Measurements from ENCODE around the gene DVL3.

DVL3 gene

DNA sequence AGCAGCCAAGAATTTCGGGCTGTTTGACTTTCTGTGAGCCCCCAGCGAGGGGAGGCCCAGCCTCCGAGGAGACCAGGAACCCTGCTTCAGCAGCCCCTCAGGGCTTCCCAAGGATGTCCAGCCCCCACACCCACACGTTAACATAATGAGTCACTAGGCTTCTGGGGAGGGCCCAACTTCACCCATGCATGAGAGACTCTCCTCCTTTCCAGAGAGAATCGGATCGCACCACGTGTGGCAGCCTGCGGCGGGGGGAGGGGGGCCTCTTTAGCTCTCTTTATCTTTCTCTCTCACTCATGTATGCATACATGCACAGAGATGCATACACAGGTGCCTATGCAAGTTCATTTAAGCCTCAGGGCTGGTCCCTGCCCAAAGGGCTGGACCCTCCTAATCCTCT, 16.4 kb downstream of the DVL3 start:
- TF ChIP-seq, protein P1, sequence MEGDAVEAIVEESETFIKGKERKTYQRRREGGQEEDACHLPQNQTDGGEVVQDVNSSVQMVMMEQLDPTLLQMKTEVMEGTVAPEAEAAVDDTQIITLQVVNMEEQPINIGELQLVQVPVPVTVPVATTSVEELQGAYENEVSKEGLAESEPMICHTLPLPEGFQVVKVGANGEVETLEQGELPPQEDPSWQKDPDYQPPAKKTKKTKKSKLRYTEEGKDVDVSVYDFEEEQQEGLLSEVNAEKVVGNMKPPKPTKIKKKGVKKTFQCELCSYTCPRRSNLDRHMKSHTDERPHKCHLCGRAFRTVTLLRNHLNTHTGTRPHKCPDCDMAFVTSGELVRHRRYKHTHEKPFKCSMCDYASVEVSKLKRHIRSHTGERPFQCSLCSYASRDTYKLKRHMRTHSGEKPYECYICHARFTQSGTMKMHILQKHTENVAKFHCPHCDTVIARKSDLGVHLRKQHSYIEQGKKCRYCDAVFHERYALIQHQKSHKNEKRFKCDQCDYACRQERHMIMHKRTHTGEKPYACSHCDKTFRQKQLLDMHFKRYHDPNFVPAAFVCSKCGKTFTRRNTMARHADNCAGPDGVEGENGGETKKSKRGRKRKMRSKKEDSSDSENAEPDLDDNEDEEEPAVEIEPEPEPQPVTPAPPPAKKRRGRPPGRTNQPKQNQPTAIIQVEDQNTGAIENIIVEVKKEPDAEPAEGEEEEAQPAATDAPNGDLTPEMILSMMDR (conservative IDR thresholded peaks at IDR 0.05; ENCODE audit: low read depth, low read length), result no peak
- H3K4me3 ChIP-seq (ENCODE audit: low read length), result no peak overlapping the region
- no peak for DNase-seq (ENCODE audit: low read depth)

DNA sequence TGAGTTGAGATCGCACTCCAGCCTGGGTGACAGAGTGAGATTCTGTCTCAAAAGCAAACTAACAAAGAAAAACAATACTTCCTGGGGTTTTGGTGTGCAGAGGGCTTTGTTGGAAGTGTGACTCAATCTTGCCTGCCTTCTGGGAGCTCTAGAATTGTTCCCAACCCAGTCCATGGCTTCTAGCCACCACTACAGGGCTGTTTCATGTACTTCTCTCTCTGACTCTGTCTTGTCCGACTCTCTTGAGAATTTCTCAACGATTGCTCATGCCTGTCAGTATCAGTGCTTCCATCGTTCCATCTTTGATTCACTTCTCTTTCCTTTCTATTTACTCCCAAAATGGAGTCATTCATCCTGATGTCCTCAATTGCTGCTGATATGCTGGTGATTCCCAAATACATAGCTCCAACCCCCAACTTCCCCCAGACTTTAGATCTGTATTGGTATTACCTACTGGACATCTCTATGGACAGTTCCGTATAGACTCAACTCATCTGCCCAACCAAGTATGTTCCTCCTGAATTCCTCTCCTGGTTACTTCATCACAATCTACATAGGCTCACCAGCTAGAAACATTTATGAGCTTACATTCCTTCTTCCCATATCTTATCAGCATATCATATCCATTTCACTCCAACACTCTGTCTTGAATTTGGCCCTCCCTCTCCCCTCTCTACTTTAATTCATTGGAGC, 17.6 kb downstream of the DVL3 start:
- DNase-seq (ENCODE audit: low read depth), result no peak
- H3K4me3 ChIP-seq (ENCODE audit: low read length), result no peak overlapping the region
- TF ChIP-seq, protein P1 (conservative IDR thresholded peaks at IDR 0.05; ENCODE audit: low read depth, low read length), result no peak

DNA sequence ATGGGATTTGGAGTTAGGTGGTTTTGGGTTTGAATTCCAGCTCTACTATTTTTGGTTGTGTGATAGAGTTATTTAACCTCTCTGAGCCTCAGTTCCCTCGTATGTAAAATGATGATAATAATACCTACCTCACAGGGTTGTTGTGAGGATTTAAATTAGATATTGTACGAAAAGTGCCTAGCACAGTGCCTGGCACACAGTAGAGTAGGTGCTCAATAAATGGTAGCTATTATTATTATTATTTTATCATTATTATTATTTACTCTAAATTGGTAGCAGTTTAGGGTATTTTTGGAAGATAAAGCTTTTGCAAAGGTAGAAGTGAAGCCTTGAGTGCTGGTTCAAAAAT, 18.2 kb downstream of the DVL3 start:
- no peak overlapping the region for H3K4me3 ChIP-seq (ENCODE audit: low read length)
- TF ChIP-seq, protein P1 (conservative IDR thresholded peaks at IDR 0.05; ENCODE audit: low read depth, low read length), result no peak
- DNase-seq (ENCODE audit: low read depth), result no peak

DNA sequence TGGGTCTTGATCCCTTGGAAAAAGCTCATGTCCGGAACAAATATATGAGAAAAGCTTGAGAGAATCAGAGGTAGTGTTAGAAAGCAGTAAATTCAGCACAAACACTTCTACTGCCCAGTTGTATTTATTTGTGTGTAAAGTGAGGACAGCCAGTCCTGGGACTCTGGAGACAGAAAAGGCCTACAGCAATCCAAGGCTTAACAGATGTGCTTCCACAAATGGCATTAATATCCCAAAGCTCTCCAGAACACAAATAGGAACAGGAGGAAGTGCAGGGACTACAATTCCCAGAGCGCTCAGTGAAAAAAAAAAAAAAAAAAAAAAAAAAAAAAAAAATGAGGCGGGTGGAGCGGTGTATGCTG, 19.1 kb downstream of the DVL3 start:
- peak overlapping the region; percentile 76 for H3K4me3 ChIP-seq (ENCODE audit: low read length)
- no peak for DNase-seq (ENCODE audit: low read depth)
- TF ChIP-seq, protein P1 (conservative IDR thresholded peaks at IDR 0.05; ENCODE audit: low read depth, low read length), result no peak

DNA sequence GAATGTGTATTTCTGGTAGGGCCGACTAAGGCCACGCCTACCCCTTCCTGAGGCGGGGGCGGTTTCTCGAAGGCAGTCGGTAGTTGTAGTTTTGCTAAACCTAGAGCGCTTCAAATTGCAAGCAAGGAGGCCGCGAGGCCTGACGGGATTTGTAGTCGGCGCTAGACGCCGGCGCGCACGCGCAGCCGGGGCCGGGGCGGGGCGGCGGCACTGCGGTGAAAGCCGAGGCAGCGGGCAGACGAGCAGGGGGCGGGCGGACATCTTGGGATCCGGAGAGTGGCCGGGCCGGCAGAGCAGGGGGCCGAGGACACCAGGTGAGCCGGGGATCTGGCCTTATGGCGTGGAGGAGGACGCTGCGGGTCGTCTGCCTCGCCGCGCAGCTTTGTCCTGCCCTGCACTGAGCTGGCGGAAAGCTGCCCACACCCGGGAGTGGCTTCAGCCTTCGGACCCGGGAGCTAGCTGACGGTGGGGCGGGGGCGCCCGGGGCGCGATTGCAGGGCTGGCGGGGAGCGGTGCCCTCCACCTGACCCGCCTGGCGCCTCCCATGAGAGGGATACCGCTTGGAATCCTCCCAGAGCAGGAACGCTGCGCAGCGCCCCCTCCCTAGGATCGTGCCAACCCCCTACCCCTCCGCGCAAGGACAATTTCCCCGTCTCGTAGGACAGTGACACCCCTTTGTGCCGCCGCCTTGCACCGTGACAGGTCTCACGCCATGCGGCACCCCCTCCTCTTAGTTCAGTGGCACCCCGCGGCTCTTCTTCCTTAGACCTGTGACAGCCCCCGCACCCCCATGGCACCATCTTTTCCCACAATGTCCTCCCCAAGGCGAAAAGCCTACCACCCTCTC, 19.7 kb downstream of the DVL3 start, which contains the start of gene AP2M1:
AP2M1 (plus strand) TSS at position 210 of the 847 bp plus-strand sequence. CDS start 2,139 bp downstream, outside the sequence.
- TF ChIP-seq, protein P1 (conservative IDR thresholded peaks at IDR 0.05; ENCODE audit: low read depth, low read length), result peak; percentile 12
- peak; percentile 98 for DNase-seq (ENCODE audit: low read depth)
- H3K4me3 ChIP-seq (ENCODE audit: low read length), result peak within 1 kb of the TSS; percentile 76

DNA sequence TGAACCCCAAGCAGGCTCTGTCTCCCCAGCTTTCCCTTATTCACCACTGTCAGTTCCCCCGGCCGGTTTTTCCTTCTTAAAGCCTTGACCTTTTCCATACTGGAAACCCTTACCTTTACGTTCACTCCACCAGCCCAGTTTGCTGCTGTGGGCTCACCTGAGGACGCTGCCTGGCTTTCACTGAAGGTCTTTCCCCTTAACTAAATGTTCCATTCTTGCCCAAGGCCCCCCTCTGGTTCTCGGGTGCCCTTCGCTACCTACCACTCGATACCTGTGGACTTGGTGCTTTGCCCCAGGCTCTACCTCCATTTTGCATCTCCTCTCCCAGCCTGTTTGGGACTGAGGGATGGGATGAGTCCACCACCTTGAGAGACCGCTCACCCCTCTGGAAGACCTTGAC, 20.3 kb downstream of the DVL3 start:
- DNase-seq (ENCODE audit: low read depth), result no peak
- TF ChIP-seq, protein P1 (conservative IDR thresholded peaks at IDR 0.05; ENCODE audit: low read depth, low read length), result no peak
- peak overlapping the region; percentile 76 for H3K4me3 ChIP-seq (ENCODE audit: low read length)
